ENCODE data around the gene MYO5C. TPM values are rescaled to one million over a fixed set of nuclear protein-coding genes. Genes with fewer than 3 reads are reported as not detected.
"Not testable (repeated sequence)": the region's sequence is repeated elsewhere in the genome, so short reads cannot be mapped to it uniquely, and the experiment has no call there.

Gene MYO5C
- polyA plus RNA-seq, 2 donors: 4.9 to 5.4 TPM

GRCh38 chr15:52240166-52240565 lies 55.4 kb downstream of the MYO5C start:
- Histone ChIP-seq H3K4me1 (ENCODE audit: control insufficient read depth in 2 of 2, insufficient read depth in 2 of 2, low read length in 1 of 2) (peaks cover 0 to 2% of the 10 kb centered on the region in 2 donors), H3K27me3 (ENCODE audit: control insufficient read depth in 1 of 2, insufficient read depth in 2 of 2, low read length in 2 of 2) (no peaks in the 10 kb centered on the region), H3K27ac (ENCODE audit: low read depth in 2 of 2, low read length in 1 of 2) (no peak overlapping the region), H3K4me3 (ENCODE audit: low read depth in 1 of 2, low read length in 2 of 2) (no peak overlapping the region), H3K9me3 (ENCODE audit: control insufficient read depth in 2 of 2, insufficient read depth in 1 of 2, low read depth in 1 of 2, low read length in 1 of 2) (peaks cover 0 to 2% of the 10 kb centered on the region in 2 donors), H3K36me3 (ENCODE audit: control insufficient read depth in 2 of 2, insufficient read depth in 2 of 2, low read length in 1 of 2) (peaks cover under 1 to 20% of the 10 kb centered on the region in 2 donors)
- 92 to 98% methylated on average over 3 of the region's 3 CpGs for WGBS, 2 donors

DNA sequence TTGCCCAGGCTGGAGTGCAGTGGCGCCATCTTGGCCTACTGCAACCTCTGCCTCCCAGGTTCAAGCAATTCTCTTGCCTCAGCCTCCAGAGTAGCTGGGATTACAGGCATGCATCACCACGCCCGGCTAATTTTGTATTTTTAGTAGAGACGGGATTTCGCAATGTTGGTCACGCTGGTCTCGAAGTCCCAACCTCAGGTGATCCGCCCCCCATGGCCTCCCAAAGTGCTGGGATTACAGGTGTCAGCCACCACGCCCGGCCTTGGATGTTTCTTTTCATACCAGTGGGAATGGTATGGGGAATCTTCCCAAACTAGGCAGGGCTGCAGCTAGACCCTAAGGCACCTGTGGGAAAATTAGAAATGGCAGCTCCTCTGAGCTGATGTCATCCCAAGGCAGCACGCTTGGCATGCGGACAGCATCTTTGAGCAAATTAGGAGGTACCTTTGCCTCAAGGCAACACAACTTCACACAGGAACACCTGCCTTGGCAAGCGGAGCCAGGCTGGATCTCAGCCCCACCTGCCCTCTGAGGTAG lies 56.5 kb downstream of the MYO5C start:
- H3K27ac ChIP-seq (ENCODE audit: low read depth in 2 of 2, low read length in 1 of 2); H3K4me3 ChIP-seq (ENCODE audit: low read depth in 1 of 2, low read length in 2 of 2); H3K4me1 ChIP-seq (ENCODE audit: control insufficient read depth in 2 of 2, insufficient read depth in 2 of 2, low read length in 1 of 2); H3K9me3 ChIP-seq (ENCODE audit: control insufficient read depth in 2 of 2, insufficient read depth in 1 of 2, low read depth in 1 of 2, low read length in 1 of 2); H3K27me3 ChIP-seq (ENCODE audit: control insufficient read depth in 1 of 2, insufficient read depth in 2 of 2, low read length in 2 of 2): not testable (repeated sequence)
- 86 to 95% methylated on average over 13 of the region's 13 CpGs for WGBS, 2 donors
- peaks cover 4 to 23% of the 10 kb centered on the region in 2 donors for H3K36me3 ChIP-seq (ENCODE audit: control insufficient read depth in 2 of 2, insufficient read depth in 2 of 2, low read length in 1 of 2)

GRCh38 chr15:52238149-52238548 lies 57.5 kb downstream of the MYO5C start:
- Histone ChIP-seq H3K9me3 (ENCODE audit: control insufficient read depth in 2 of 2, insufficient read depth in 1 of 2, low read depth in 1 of 2, low read length in 1 of 2) (peaks cover 0 to 2% of the 10 kb centered on the region in 2 donors), H3K27ac (ENCODE audit: low read depth in 2 of 2, low read length in 1 of 2) (no peak overlapping the region), H3K4me1 (ENCODE audit: control insufficient read depth in 2 of 2, insufficient read depth in 2 of 2, low read length in 1 of 2) (peaks cover 0 to 2% of the 10 kb centered on the region in 2 donors), H3K27me3 (ENCODE audit: control insufficient read depth in 1 of 2, insufficient read depth in 2 of 2, low read length in 2 of 2) (no peaks in the 10 kb centered on the region), H3K4me3 (ENCODE audit: low read depth in 1 of 2, low read length in 2 of 2) (no peak overlapping the region), H3K36me3 (ENCODE audit: control insufficient read depth in 2 of 2, insufficient read depth in 2 of 2, low read length in 1 of 2) (peaks cover 4 to 17% of the 10 kb centered on the region in 2 donors)
- 86 to 92% methylated on average over 3 of the region's 3 CpGs for WGBS, 2 donors

DNA sequence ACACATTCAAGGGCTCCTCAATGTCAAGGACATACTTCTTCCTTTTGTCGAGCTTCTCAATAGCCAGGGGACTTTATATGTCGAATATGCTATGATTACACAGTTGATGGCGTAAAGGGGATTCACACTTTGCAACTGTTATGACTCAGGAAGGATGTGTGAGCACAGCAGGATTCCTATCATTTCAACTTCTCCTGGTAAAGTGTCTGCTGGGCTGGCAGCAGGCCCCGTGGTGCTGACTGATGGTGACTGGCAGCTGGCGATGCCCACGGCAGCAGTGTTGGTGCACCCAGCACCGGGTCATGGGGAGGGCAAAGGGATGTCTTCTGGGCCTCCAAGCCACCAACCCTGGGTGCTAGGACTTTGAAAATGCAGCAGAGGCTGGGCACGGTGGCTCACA lies 59.6 kb downstream of the MYO5C start:
- H3K36me3 ChIP-seq (ENCODE audit: control insufficient read depth in 2 of 2, insufficient read depth in 2 of 2, low read length in 1 of 2): peaks cover 4 to 14% of the 10 kb centered on the region in 2 donors
- no peaks in the 10 kb centered on the region for H3K4me1 ChIP-seq (ENCODE audit: control insufficient read depth in 2 of 2, insufficient read depth in 2 of 2, low read length in 1 of 2)
- 79 to 80% methylated on average over 8 of the region's 8 CpGs for WGBS, 2 donors
- no peaks in the 10 kb centered on the region for H3K9me3 ChIP-seq (ENCODE audit: control insufficient read depth in 2 of 2, insufficient read depth in 1 of 2, low read depth in 1 of 2, low read length in 1 of 2)
- H3K27me3 ChIP-seq (ENCODE audit: control insufficient read depth in 1 of 2, insufficient read depth in 2 of 2, low read length in 2 of 2): no peaks in the 10 kb centered on the region
- no peak overlapping the region for H3K27ac ChIP-seq (ENCODE audit: low read depth in 2 of 2, low read length in 1 of 2)
- H3K4me3 ChIP-seq (ENCODE audit: low read depth in 1 of 2, low read length in 2 of 2): no peak overlapping the region

- H3K4me3 ChIP-seq (ENCODE audit: low read depth in 1 of 2, low read length in 2 of 2): no peak overlapping the region
- H3K27me3 ChIP-seq (ENCODE audit: control insufficient read depth in 1 of 2, insufficient read depth in 2 of 2, low read length in 2 of 2): no peaks in the 10 kb centered on the region
- no peaks in the 10 kb centered on the region for H3K9me3 ChIP-seq (ENCODE audit: control insufficient read depth in 2 of 2, insufficient read depth in 1 of 2, low read depth in 1 of 2, low read length in 1 of 2)
- peaks cover 4 to 14% of the 10 kb centered on the region in 2 donors for H3K36me3 ChIP-seq (ENCODE audit: control insufficient read depth in 2 of 2, insufficient read depth in 2 of 2, low read length in 1 of 2)
- no peak overlapping the region for H3K27ac ChIP-seq (ENCODE audit: low read depth in 2 of 2, low read length in 1 of 2)
- WGBS, 2 donors: 64 to 67% methylated on average over 17 of the region's 17 CpGs
- no peaks in the 10 kb centered on the region for H3K4me1 ChIP-seq (ENCODE audit: control insufficient read depth in 2 of 2, insufficient read depth in 2 of 2, low read length in 1 of 2)
These were observed 60.7 kb downstream of the MYO5C start for GRCh38 chr15:52234596-52235541.

- Histone ChIP-seq H3K27ac (ENCODE audit: low read depth in 2 of 2, low read length in 1 of 2) (no peak overlapping the region), H3K27me3 (ENCODE audit: control insufficient read depth in 1 of 2, insufficient read depth in 2 of 2, low read length in 2 of 2) (no peaks in the 10 kb centered on the region), H3K4me1 (ENCODE audit: control insufficient read depth in 2 of 2, insufficient read depth in 2 of 2, low read length in 1 of 2) (no peaks in the 10 kb centered on the region), H3K4me3 (ENCODE audit: low read depth in 1 of 2, low read length in 2 of 2) (no peak overlapping the region), H3K9me3 (ENCODE audit: control insufficient read depth in 2 of 2, insufficient read depth in 1 of 2, low read depth in 1 of 2, low read length in 1 of 2) (no peaks in the 10 kb centered on the region), H3K36me3 (ENCODE audit: control insufficient read depth in 2 of 2, insufficient read depth in 2 of 2, low read length in 1 of 2) (peaks cover 4 to 14% of the 10 kb centered on the region in 2 donors)
- WGBS, 2 donors: 72 to 78% methylated on average over 4 of the region's 4 CpGs
These were observed 62.2 kb downstream of the MYO5C start for GRCh38 chr15:52233405-52233804.

DNA sequence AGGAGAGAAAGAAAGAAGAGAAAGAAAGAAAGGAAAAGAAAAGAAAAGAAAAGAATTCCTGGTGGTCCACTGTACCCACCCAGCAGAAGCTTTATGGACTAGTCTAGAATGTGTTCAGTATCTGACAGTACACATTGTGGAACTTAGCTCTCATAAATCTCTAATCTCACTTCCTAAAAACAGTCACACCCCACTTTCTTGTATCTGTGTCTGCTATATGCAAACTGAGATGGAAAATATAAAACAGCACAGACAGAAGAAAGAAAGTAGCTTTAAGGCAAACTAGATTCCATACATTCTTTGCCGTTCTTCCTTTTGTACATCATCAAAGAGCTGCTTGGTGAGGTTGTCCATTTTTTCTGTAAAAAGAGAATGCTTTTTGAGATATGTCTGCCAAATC lies 63.3 kb downstream of the MYO5C start:
- 44 to 55% methylated on average over 1 of the region's 1 CpG for WGBS, 2 donors
- no peaks in the 10 kb centered on the region for H3K27me3 ChIP-seq (ENCODE audit: control insufficient read depth in 1 of 2, insufficient read depth in 2 of 2, low read length in 2 of 2)
- no peak overlapping the region for H3K27ac ChIP-seq (ENCODE audit: low read depth in 2 of 2, low read length in 1 of 2)
- H3K9me3 ChIP-seq (ENCODE audit: control insufficient read depth in 2 of 2, insufficient read depth in 1 of 2, low read depth in 1 of 2, low read length in 1 of 2): no peaks in the 10 kb centered on the region
- H3K36me3 ChIP-seq (ENCODE audit: control insufficient read depth in 2 of 2, insufficient read depth in 2 of 2, low read length in 1 of 2): peaks cover 4 to 14% of the 10 kb centered on the region in 2 donors
- no peaks in the 10 kb centered on the region for H3K4me1 ChIP-seq (ENCODE audit: control insufficient read depth in 2 of 2, insufficient read depth in 2 of 2, low read length in 1 of 2)
- no peak overlapping the region for H3K4me3 ChIP-seq (ENCODE audit: low read depth in 1 of 2, low read length in 2 of 2)

- no peaks in the 10 kb centered on the region for H3K9me3 ChIP-seq (ENCODE audit: control insufficient read depth in 2 of 2, insufficient read depth in 1 of 2, low read depth in 1 of 2, low read length in 1 of 2)
- H3K27me3 ChIP-seq (ENCODE audit: control insufficient read depth in 1 of 2, insufficient read depth in 2 of 2, low read length in 2 of 2): no peaks in the 10 kb centered on the region
- H3K4me3 ChIP-seq (ENCODE audit: low read depth in 1 of 2, low read length in 2 of 2): no peak overlapping the region
- WGBS, 2 donors: 75 to 80% methylated on average over 1 of the region's 1 CpG
- no peaks in the 10 kb centered on the region for H3K4me1 ChIP-seq (ENCODE audit: control insufficient read depth in 2 of 2, insufficient read depth in 2 of 2, low read length in 1 of 2)
- peaks cover 6 to 10% of the 10 kb centered on the region in 2 donors for H3K36me3 ChIP-seq (ENCODE audit: control insufficient read depth in 2 of 2, insufficient read depth in 2 of 2, low read length in 1 of 2)
- H3K27ac ChIP-seq (ENCODE audit: low read depth in 2 of 2, low read length in 1 of 2): no peak overlapping the region
These were observed 65.5 kb downstream of the MYO5C start for GRCh38 chr15:52230073-52230472.

- Histone ChIP-seq H3K36me3 (ENCODE audit: control insufficient read depth in 2 of 2, insufficient read depth in 2 of 2, low read length in 1 of 2) (peaks cover 4 to 5% of the 10 kb centered on the region in 2 donors), H3K4me3 (ENCODE audit: low read depth in 1 of 2, low read length in 2 of 2) (no peak overlapping the region), H3K4me1 (ENCODE audit: control insufficient read depth in 2 of 2, insufficient read depth in 2 of 2, low read length in 1 of 2) (no peaks in the 10 kb centered on the region), H3K27me3 (ENCODE audit: control insufficient read depth in 1 of 2, insufficient read depth in 2 of 2, low read length in 2 of 2) (no peaks in the 10 kb centered on the region), H3K9me3 (ENCODE audit: control insufficient read depth in 2 of 2, insufficient read depth in 1 of 2, low read depth in 1 of 2, low read length in 1 of 2) (no peaks in the 10 kb centered on the region), H3K27ac (ENCODE audit: low read depth in 2 of 2, low read length in 1 of 2) (no peak overlapping the region)
- 45 to 53% methylated on average over 8 of the region's 8 CpGs for WGBS, 2 donors
These were observed 66.7 kb downstream of the MYO5C start for GRCh38 chr15:52228921-52229320.

All from esophagus (tissue), 2 donors.